ENCODE measurements around the gene TNS4.

Gene TNS4

DNA sequence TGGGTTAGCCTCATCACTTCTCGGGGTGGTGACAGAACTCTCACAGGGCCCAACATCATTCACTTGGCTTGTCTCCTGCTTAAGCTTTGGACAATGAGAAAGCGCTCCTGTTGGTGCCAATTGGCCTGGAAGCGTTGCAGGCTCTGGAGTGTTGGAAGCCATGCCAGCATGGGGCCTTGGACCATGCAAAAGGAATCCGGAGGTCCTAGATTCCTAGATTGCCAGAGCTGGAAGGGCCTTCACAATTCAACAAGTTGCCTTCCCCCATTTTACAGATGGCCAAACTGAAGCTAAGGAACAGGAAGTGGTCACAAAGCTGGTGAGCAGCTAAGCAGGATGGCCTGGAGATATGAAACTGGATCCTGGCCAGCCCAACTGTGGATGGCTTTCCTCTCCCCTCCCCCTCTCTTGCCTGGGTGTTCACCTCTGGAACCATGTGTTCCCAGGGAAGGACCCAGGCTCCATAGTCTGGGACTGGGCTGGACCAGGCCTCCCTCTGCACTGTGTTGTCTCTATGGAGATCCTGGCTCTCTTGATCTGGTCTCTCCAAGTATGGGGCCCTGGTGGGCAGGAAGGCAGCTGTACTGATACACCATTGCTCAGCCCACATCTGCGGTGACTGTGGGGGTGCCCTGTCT, 64.2 kb downstream of the TNS4 start:
- H3K4me1 ChIP-seq (ENCODE audit: insufficient read depth, low read length) = peaks cover 7% of the 10 kb centered on the region
- no peak overlapping the region; the same call in 1 of the 2 replicates for H3K27ac ChIP-seq (ENCODE audit: low read length)
- no peak overlapping the region for H3K4me2 ChIP-seq (ENCODE audit: insufficient read depth, low read length)
- H2AFZ ChIP-seq (ENCODE audit: low read depth, low read length) = no peak overlapping the region
- no peaks in the 10 kb centered on the region for H3K9me3 ChIP-seq (ENCODE audit: insufficient read depth, low read length, severe bottlenecking)
- no peak for TF ChIP-seq EZH2 (IDR thresholded peaks at IDR 0.05; ENCODE audit: borderline replicate concordance, low read depth, low read length, severe bottlenecking)
- TF ChIP-seq, protein P1, sequence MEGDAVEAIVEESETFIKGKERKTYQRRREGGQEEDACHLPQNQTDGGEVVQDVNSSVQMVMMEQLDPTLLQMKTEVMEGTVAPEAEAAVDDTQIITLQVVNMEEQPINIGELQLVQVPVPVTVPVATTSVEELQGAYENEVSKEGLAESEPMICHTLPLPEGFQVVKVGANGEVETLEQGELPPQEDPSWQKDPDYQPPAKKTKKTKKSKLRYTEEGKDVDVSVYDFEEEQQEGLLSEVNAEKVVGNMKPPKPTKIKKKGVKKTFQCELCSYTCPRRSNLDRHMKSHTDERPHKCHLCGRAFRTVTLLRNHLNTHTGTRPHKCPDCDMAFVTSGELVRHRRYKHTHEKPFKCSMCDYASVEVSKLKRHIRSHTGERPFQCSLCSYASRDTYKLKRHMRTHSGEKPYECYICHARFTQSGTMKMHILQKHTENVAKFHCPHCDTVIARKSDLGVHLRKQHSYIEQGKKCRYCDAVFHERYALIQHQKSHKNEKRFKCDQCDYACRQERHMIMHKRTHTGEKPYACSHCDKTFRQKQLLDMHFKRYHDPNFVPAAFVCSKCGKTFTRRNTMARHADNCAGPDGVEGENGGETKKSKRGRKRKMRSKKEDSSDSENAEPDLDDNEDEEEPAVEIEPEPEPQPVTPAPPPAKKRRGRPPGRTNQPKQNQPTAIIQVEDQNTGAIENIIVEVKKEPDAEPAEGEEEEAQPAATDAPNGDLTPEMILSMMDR (IDR thresholded peaks at IDR 0.05; ENCODE audit: borderline replicate concordance, extremely low read depth, low read length, poor library complexity, severe bottlenecking) = no peak
- DNase-seq = peak; percentile 33
- no peaks in the 10 kb centered on the region for H4K20me1 ChIP-seq (ENCODE audit: insufficient read depth, low read length)
- ATAC-seq (ENCODE audit: insufficient read depth, low read depth) = peak; percentile 54
- H3K36me3 ChIP-seq (ENCODE audit: insufficient read depth, low read length) = no peaks in the 10 kb centered on the region
- no peak overlapping the region for H3K4me3 ChIP-seq (ENCODE audit: low read depth in 1 of 2, low read length in 2 of 2)
- no peaks in the 10 kb centered on the region for H3K27me3 ChIP-seq (ENCODE audit: insufficient read depth, low read length, poor library complexity)
- H3K79me2 ChIP-seq (ENCODE audit: insufficient read depth, low read length) = no peaks in the 10 kb centered on the region
- H3K9ac ChIP-seq (ENCODE audit: low read depth, low read length) = no peak overlapping the region

DNA sequence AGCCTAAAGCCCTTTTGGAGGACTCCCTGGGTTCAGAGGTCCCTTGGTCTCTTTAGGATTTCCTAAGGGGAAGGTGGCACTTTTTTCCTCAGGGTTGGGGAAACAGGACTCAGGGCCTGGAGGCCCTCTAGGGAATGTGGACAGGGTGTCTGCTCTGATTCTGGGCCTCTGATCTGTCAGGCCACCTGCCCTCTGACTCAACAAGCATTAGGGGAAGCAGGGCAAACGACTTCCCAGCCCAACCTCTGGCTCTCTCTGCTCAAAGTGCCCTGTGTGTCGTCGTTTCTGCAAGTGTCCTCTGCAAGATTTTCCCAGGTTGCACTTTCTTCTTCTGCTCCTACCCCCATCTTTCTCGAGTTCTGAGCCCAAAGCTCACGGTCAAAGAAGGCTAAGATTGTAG, 64.8 kb downstream of the TNS4 start:
- DNase-seq (no peak), ATAC-seq (ENCODE audit: insufficient read depth, low read depth) (no peak)
- Histone ChIP-seq H3K79me2 (ENCODE audit: insufficient read depth, low read length) (no peaks in the 10 kb centered on the region), H3K4me3 (ENCODE audit: low read depth in 1 of 2, low read length in 2 of 2) (no peak overlapping the region), H3K4me1 (ENCODE audit: insufficient read depth, low read length) (peaks cover 7% of the 10 kb centered on the region), H3K27me3 (ENCODE audit: insufficient read depth, low read length, poor library complexity) (no peaks in the 10 kb centered on the region), H3K27ac (ENCODE audit: low read length) (no peak overlapping the region), H3K4me2 (ENCODE audit: insufficient read depth, low read length) (no peak overlapping the region), H3K36me3 (ENCODE audit: insufficient read depth, low read length) (no peaks in the 10 kb centered on the region), H4K20me1 (ENCODE audit: insufficient read depth, low read length) (no peaks in the 10 kb centered on the region), H3K9ac (ENCODE audit: low read depth, low read length) (no peak overlapping the region), H3K9me3 (ENCODE audit: insufficient read depth, low read length, severe bottlenecking) (no peaks in the 10 kb centered on the region), H2AFZ (ENCODE audit: low read depth, low read length) (no peak overlapping the region)
- TF ChIP-seq EZH2 (IDR thresholded peaks at IDR 0.05; ENCODE audit: borderline replicate concordance, low read depth, low read length, severe bottlenecking) = no peak
- TF ChIP-seq, protein P1 (IDR thresholded peaks at IDR 0.05; ENCODE audit: borderline replicate concordance, extremely low read depth, low read length, poor library complexity, severe bottlenecking) = no peak

DNA sequence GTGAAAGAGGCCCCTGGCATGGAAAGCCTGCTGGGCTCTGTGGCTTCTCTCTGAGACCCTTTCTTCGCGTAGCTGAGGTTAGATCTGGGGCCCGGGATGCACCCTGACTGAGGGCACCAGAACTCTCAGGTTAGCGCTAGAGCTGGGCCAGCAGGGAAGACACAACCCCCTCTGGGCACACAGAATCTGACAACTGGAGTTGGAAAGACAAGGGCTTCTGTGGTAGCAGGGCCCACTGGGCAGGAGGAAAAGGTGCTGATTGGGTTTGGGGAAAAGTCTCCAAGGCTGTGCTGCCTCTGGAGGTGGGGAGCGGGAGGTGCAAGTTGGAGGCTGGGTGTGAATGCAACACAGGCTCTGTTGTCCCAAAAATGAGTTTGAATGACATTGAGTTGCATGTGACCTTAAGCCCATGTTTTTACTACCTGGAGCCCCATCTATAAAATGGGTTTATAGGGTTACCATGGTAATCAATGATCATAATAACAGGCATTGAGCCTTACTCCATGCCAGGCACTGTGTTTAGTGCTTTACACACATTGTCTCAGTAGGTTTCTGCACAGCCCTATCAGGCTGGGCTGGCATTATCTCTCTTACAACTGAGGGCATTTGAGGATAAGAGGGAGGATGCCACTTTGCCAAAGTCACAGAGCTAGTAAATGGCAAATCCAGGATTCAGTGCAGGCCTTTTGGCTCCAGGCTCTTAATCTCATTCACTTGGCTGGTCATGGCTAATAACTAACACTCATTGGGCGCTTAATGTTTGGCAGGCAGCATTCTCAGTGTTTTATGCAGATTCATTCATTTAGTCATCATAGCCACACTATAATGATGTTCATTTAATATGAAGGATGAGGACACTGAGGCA, 67.6 kb downstream of the TNS4 start:
- ATAC-seq (ENCODE audit: insufficient read depth, low read depth) (peak; percentile 83), DNase-seq (peak; percentile 51)
- TF ChIP-seq EZH2 (IDR thresholded peaks at IDR 0.05; ENCODE audit: borderline replicate concordance, low read depth, low read length, severe bottlenecking) = no peak
- TF ChIP-seq, protein P1 (IDR thresholded peaks at IDR 0.05; ENCODE audit: borderline replicate concordance, extremely low read depth, low read length, poor library complexity, severe bottlenecking) = peak; percentile 70
- Histone ChIP-seq H3K36me3 (ENCODE audit: insufficient read depth, low read length) (no peaks in the 10 kb centered on the region), H3K79me2 (ENCODE audit: insufficient read depth, low read length) (no peaks in the 10 kb centered on the region), H3K27me3 (ENCODE audit: insufficient read depth, low read length, poor library complexity) (no peaks in the 10 kb centered on the region), H3K9ac (ENCODE audit: low read depth, low read length) (no peak overlapping the region), H4K20me1 (ENCODE audit: insufficient read depth, low read length) (no peaks in the 10 kb centered on the region), H3K9me3 (ENCODE audit: insufficient read depth, low read length, severe bottlenecking) (no peaks in the 10 kb centered on the region), H3K4me1 (ENCODE audit: insufficient read depth, low read length) (peaks cover 7% of the 10 kb centered on the region), H2AFZ (ENCODE audit: low read depth, low read length) (no peak overlapping the region), H3K4me2 (ENCODE audit: insufficient read depth, low read length) (no peak overlapping the region), H3K27ac (ENCODE audit: low read length) (no peak overlapping the region), H3K4me3 (ENCODE audit: low read depth in 1 of 2, low read length in 2 of 2) (no peak overlapping the region)

Data from DND-41 (cell line).